Measurements from ENCODE around the gene COPB2.

- TF ChIP-seq YY1 (IDR thresholded peaks at IDR 0.05; ENCODE audit: insufficient read depth, insufficient read length), result no peak
- no peak for TF ChIP-seq ZNF274 (IDR thresholded peaks at IDR 0.05; ENCODE audit: low read depth, low read length)
Measured at GRCh38 chr3:139307601-139308555, 81.6 kb downstream of the COPB2 start.

All from NT2/D1 (cell line).